Neuronal stem cell (in vitro differentiated cells): ENCODE data around the gene PLCB2.

ENCODE experiments used
- DNase-seq: peaks from one replicate; pipeline ENCODE4 v3.0.0-alpha.2; 2013; ENCODE audit warnings: low spot score
- H2AFZ ChIP-seq: one replicate; pipeline ENCODE4 v1.6.1; 2013; ENCODE audit warnings: mild to moderate bottlenecking, low read length, inconsistent platforms
- H2AK5ac ChIP-seq: 2 replicates; pipeline ENCODE4 v1.6.1; 2013; ENCODE audit warnings: low read depth, mild to moderate bottlenecking, inconsistent platforms, low read length, moderate library complexity, mixed read lengths
- H2BK120ac ChIP-seq: 2 replicates; pipeline ENCODE4 v1.6.1; 2013; ENCODE audit warnings: low read depth, mild to moderate bottlenecking, inconsistent platforms, low read length, moderate library complexity, mixed read lengths
- H2BK12ac ChIP-seq: one replicate; pipeline ENCODE4 v1.6.1; 2013; ENCODE audit warnings: low read length, inconsistent platforms
- H2BK15ac ChIP-seq: 2 replicates; pipeline ENCODE4 v1.6.1; 2013; ENCODE audit warnings: mild to moderate bottlenecking, low read length, inconsistent platforms, mixed read lengths
- H2BK5ac ChIP-seq: one replicate; pipeline ENCODE4 v1.6.1; 2013; ENCODE audit warnings: inconsistent platforms, mild to moderate bottlenecking, low read length, moderate library complexity
- H3K14ac ChIP-seq: one replicate; pipeline ENCODE4 v1.6.1; 2013; ENCODE audit warnings: low read length, inconsistent platforms
- H3K18ac ChIP-seq: 2 replicates; pipeline ENCODE4 v1.6.1; 2013; ENCODE audit warnings: low read length, inconsistent platforms
- H3K23ac ChIP-seq: 2 replicates; pipeline ENCODE4 v1.6.1; 2013; ENCODE audit warnings: low read depth, mild to moderate bottlenecking, mixed read lengths, low read length, inconsistent platforms; ENCODE audit not compliant: poor library complexity
- H3K27ac ChIP-seq: replicated peaks from 3 replicates; pipeline ENCODE4 v1.5.1; 2013; ENCODE audit warnings: low read length, inconsistent platforms
- H3K27me3 ChIP-seq, 3 experiments: 2 replicates each; pipeline ENCODE4 v1.6.1; 2013; ENCODE audit warnings: low read length in 3 of 3, mild to moderate bottlenecking in 2 of 3, inconsistent platforms in 1 of 3, low read depth in 1 of 3, mixed read lengths in 1 of 3, moderate library complexity in 1 of 3; ENCODE audit not compliant: control insufficient read depth in 3 of 3, insufficient read depth in 3 of 3
- H3K36me3 ChIP-seq, 2 donors: replicated peaks in 1 of 2; 2 replicates each; pipeline ENCODE4 v1.6.1; 2013; ENCODE audit warnings: low read length in 2 of 2; ENCODE audit not compliant: control insufficient read depth in 2 of 2, insufficient read depth in 2 of 2
- H3K4ac ChIP-seq: 2 replicates; pipeline ENCODE4 v1.6.1; 2013; ENCODE audit warnings: inconsistent platforms, mild to moderate bottlenecking, low read length, moderate library complexity
- H3K4me1 ChIP-seq, 2 donors: 1 replicate in 1 of 2; 2 replicates in 1 of 2; pipeline ENCODE4 v1.6.1; 2013; ENCODE audit warnings: low read length in 2 of 2, low read depth in 1 of 2; ENCODE audit not compliant: control insufficient read depth in 2 of 2, insufficient read depth in 1 of 2
- H3K4me2 ChIP-seq: one replicate; pipeline ENCODE4 v1.6.1; 2013; ENCODE audit warnings: mild to moderate bottlenecking, low read length, inconsistent platforms; ENCODE audit not compliant: insufficient read depth, poor library complexity, severe bottlenecking
- H3K4me3 ChIP-seq, 2 donors: 2 replicates each; pipeline ENCODE4 v1.5.1; 2013; ENCODE audit warnings: low read length in 2 of 2, mild to moderate bottlenecking in 2 of 2, inconsistent platforms in 1 of 2, moderate library complexity in 1 of 2
- H3K79me1 ChIP-seq: one replicate; pipeline ENCODE4 v1.6.1; 2013; ENCODE audit warnings: low read depth, mild to moderate bottlenecking, inconsistent platforms, low read length, moderate library complexity
- H3K9ac ChIP-seq: one replicate; pipeline ENCODE4 v1.6.1; 2013; ENCODE audit warnings: mild to moderate bottlenecking, low read depth, low read length, inconsistent platforms; ENCODE audit not compliant: poor library complexity
- H3K9me3 ChIP-seq, 2 donors: replicated peaks in 1 of 2; 2 replicates each; pipeline versions ENCODE3 to v1.6.1; 2013; ENCODE audit warnings: low read length in 2 of 2, mild to moderate bottlenecking in 2 of 2, inconsistent platforms in 1 of 2, low read depth in 1 of 2, mixed read lengths in 1 of 2, moderate library complexity in 1 of 2; ENCODE audit not compliant: control insufficient read depth in 2 of 2, insufficient read depth in 1 of 2
- H4K8ac ChIP-seq: one replicate; pipeline ENCODE4 v1.6.1; 2013; ENCODE audit warnings: low read depth, mild to moderate bottlenecking, inconsistent platforms, low read length, moderate library complexity
- H4K91ac ChIP-seq: one replicate; pipeline ENCODE4 v1.6.1; 2013; ENCODE audit warnings: low read length, low read depth, mild to moderate bottlenecking, inconsistent platforms; ENCODE audit not compliant: poor library complexity
- WGBS, 2 donors: extraction: QIAGEN DNeasy Blood & Tissue Kit; methylation state at CpG; one replicate each; pipeline ENCODE4 v1.1.7; 2013; ENCODE audit warnings: missing lambda C conversion rate in 2 of 2, mixed read lengths in 1 of 2; ENCODE audit not compliant: insufficient read length in 2 of 2, insufficient replicate concordance in 1 of 2; ENCODE audit errors: extremely low coverage in 2 of 2; 5-methylcytosine and 5-hydroxymethylcytosine counted together

PLCB2 gene

DNA sequence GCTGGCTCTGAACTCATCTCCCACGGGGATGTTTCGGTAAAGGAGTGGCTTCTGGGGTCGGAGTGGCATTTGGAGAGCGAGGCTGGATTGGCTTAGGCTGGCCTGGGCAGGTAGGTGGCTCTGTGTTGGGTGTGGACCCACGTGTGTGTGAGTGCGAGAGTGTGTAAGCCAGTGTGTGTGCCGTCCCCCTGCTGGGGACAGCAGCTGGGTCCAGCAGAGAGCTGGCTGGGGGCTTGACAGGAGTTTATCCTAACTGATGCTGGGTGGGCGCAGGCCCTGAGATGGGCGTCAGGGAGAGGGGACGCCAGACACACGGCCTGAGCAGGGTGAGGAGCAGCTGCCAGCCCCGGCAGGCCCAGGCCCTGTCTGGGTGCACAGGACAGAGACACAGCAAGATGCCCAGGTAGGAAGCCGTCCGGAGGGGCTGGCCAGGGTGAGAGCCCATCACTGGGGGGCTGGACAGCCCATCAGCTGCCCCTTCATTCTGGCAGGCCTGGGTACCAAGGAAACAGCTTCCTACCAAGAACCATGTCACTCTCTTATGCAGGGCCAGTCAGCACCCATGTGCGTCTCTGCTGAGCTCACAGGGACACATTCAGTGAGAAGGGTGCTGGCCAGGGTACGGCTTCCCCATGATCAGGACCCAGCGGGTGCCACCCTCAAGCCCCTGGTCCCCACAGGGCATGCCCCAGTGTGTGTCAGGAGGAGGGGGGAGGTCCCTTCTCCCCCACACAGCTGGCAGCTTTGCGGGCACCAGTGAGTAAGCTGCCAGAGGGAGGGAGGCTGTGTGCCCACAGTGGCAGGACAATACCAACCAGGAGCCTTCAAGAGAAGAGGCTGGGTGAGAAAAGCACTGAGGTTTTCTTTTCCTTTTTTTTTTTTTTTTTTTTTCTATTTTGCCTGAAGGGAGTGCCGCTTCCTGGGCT is 67.8 kb downstream of the PLCB2 start:
- H3K9ac ChIP-seq, result no peak overlapping the region
- WGBS, 2 donors, result no CpG with 5 or more reads among the region's 19 CpGs
- H3K27ac ChIP-seq, result no peak overlapping the region
- peaks cover 0 to 38% (median 9%) of the 10 kb centered on the region in 3 experiments for H3K27me3 ChIP-seq
- no peak overlapping the region for H4K8ac ChIP-seq
- peaks cover 9 to 14% of the 10 kb centered on the region in 2 donors for H3K4me1 ChIP-seq
- H2BK5ac ChIP-seq, result no peak overlapping the region
- no peaks in the 10 kb centered on the region for H3K36me3 ChIP-seq
- peak overlapping the region; percentile 34 for H3K23ac ChIP-seq
- peak overlapping the region; percentile 81 for H3K18ac ChIP-seq
- H2AK5ac ChIP-seq, result peak overlapping the region; percentile 83
- no peak overlapping the region for H3K4ac ChIP-seq
- no peaks in the 10 kb centered on the region for H3K9me3 ChIP-seq
- H3K79me1 ChIP-seq, result no peaks in the 10 kb centered on the region
- no peak overlapping the region for H3K4me2 ChIP-seq
- no peak overlapping the region for H2BK120ac ChIP-seq
- H2AFZ ChIP-seq, result peak overlapping the region; percentile 96
- H2BK15ac ChIP-seq, result peak overlapping the region; percentile 82
- H3K4me3 ChIP-seq, result peak overlapping the region in 1 of 2 donors; percentile 41
- DNase-seq, result no peak
- H4K91ac ChIP-seq, result no peak overlapping the region
- H3K14ac ChIP-seq, result no peak overlapping the region
- peak overlapping the region; percentile 14 for H2BK12ac ChIP-seq

DNA sequence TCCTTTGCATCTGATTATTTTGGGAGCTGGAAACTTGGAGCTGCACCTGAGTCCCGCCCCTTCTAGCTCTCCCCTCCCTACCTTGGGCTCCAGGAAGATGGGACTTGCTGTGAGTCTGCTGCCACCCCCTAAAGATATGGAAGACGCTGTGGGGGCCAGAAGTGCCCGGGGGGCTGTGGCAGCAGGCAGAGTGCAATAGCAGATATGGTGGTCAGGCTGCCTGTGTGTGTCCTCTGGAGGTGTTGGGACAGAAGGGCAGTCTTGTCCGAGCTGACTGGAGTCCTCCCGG is 68.4 kb downstream of the PLCB2 start:
- H3K9me3 ChIP-seq, result no peaks in the 10 kb centered on the region
- no peak overlapping the region for H2BK15ac ChIP-seq
- H3K79me1 ChIP-seq, result no peaks in the 10 kb centered on the region
- H3K14ac ChIP-seq, result no peak overlapping the region
- peak overlapping the region; percentile 90 for H3K18ac ChIP-seq
- no peak overlapping the region for H2BK120ac ChIP-seq
- H4K91ac ChIP-seq, result no peak overlapping the region
- peak overlapping the region; percentile 61 for H3K4me2 ChIP-seq
- no peak overlapping the region for H4K8ac ChIP-seq
- no peak for DNase-seq
- no peaks in the 10 kb centered on the region for H3K36me3 ChIP-seq
- WGBS, 2 donors, result no CpG with 5 or more reads among the region's 5 CpGs
- H3K4me3 ChIP-seq, result peak overlapping the region; percentile 41 to 56
- H3K4ac ChIP-seq, result no peak overlapping the region
- H3K27me3 ChIP-seq, result peaks cover 0 to 35% (median 9%) of the 10 kb centered on the region in 3 experiments
- H2AK5ac ChIP-seq, result no peak overlapping the region
- peak overlapping the region; percentile 96 for H2AFZ ChIP-seq
- peaks cover 9 to 14% of the 10 kb centered on the region in 2 donors for H3K4me1 ChIP-seq
- H2BK12ac ChIP-seq, result no peak overlapping the region
- H3K9ac ChIP-seq, result no peak overlapping the region
- no peak overlapping the region for H3K27ac ChIP-seq
- H2BK5ac ChIP-seq, result no peak overlapping the region
- no peak overlapping the region for H3K23ac ChIP-seq

DNA sequence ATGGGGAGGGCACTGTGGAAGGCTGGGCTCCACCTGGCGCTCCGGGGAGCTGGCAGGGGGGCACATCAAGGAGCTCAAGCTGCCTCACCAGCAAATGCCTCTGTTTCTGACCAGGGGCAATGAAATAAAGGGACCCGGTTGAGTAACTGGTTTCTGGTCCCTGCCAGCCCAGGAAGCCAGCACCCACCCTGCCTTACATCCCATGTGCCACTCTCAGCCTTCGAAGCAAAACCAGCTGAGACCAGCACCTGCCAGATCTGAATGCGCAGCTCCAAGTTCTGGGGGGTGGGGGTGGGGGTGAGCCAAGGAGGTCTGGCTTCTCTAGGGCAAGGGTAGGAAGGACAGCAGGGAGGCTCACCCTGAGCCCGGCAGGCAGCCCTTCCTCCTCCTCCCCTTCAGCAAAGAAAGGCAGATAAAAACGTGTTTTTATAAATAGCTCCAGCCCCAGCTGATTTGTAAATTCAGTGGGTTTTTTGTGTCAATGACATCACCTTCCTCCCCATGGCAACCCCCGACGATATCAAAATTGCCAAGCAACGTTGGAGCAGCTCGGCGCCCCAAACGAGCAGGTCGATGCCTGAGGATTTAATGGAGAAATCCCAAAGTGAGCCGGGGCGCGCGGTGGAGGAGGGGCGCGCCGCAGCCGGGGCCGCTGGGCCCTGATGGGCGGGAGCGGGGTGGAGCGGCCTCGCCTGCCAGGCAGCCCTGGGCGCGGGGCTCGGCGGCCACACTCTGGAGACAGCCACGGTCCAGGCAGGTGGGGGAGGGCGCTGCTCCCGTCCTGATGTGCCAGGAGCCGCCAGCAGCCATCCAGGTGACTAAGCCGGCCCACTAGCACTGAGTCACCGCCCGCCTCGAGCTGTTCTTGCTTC is 69.0 kb downstream of the PLCB2 start, which contains the start of gene PAK6:
Gene PAK6, plus strand, starts transcription at position 532 of the 872 bp plus-strand sequence. CDS start 25,723 bp downstream, outside the sequence.
- Histone ChIP-seq H4K8ac (no peak within 1 kb of the TSS), H2BK120ac (no peak within 1 kb of the TSS), H2AK5ac (peak within 1 kb of the TSS; percentile 83), H3K36me3 (no peaks in the 10 kb centered on the region), H3K23ac (peak within 1 kb of the TSS; percentile 12), H4K91ac (no peak within 1 kb of the TSS), H3K4me2 (peak within 1 kb of the TSS; percentile 61), H3K9ac (peak within 1 kb of the TSS; percentile 45), H2AFZ (peak within 1 kb of the TSS; percentile 96), H2BK12ac (peak within 1 kb of the TSS; percentile 14), H3K4me1 (peaks cover 9 to 14% of the 10 kb centered on the region in 2 donors), H3K27ac (no peak within 1 kb of the TSS), H3K27me3 (peaks cover 0 to 35% (median 9%) of the 10 kb centered on the region in 3 experiments), H2BK15ac (peak within 1 kb of the TSS; percentile 82), H2BK5ac (no peak within 1 kb of the TSS), H3K14ac (no peak within 1 kb of the TSS), H3K79me1 (no peaks in the 10 kb centered on the region), H3K4me3 (peak within 1 kb of the TSS; percentile 41 to 56), H3K4ac (no peak within 1 kb of the TSS), H3K18ac (peak within 1 kb of the TSS; percentile 90), H3K9me3 (no peaks in the 10 kb centered on the region)
- WGBS, 2 donors, result no CpG with 5 or more reads among the region's 39 CpGs
- DNase-seq, result peak; percentile 31
